H1 (cell line): ENCODE measurements around the gene PVR. TPM values are rescaled to one million over a fixed set of nuclear protein-coding genes. Genes with fewer than 3 reads are reported as not detected.
"Not testable (repeated sequence)": the region's sequence is repeated elsewhere in the genome, so short reads cannot be mapped to it uniquely, and the experiment has no call there.

ENCODE experiments used
- CTCF ChIA-PET: fragments of 300-600 bp; sonication (Branson Sonifier 250); formaldehyde crosslinking; loops from one replicate; lab custom pipeline; 2021; ENCODE audit not compliant: partially characterized antibody; lab: Charles Lee
- POLR2A ChIA-PET: fragments of 300-600 bp; sonication (Branson Sonifier 250); formaldehyde crosslinking; loops from one replicate; lab custom pipeline; 2021; ENCODE audit warnings: inconsistent platforms; ENCODE audit not compliant: partially characterized antibody; lab: Charles Lee
- DNase-seq, 2 experiments: peaks; one replicate each; pipeline versions ENCODE4 v3.0.0 to v3.0.0-alpha.2; 2010 to 2022; ENCODE audit warnings: low spot score in 2 of 2, low read depth in 1 of 2, mixed read lengths in 1 of 2
- FAIRE-seq: peaks from 2 replicates; lab custom pipeline; 2011; peaks lifted over from hg19 to GRCh38; lab: Jason Lieb, UNC
- H2AFZ ChIP-seq: 2 replicates; pipeline ENCODE4 v1.8.1; 2012; ENCODE audit warnings: low read length, inconsistent platforms
- H2AK5ac ChIP-seq: 2 replicates; pipeline ENCODE4 v1.6.1; 2013; ENCODE audit warnings: low read depth, low read length
- H2BK120ac ChIP-seq: replicated peaks from 2 replicates; pipeline ENCODE3; 2013; ENCODE audit warnings: low read depth, low read length, inconsistent platforms
- H2BK12ac ChIP-seq: 2 replicates; pipeline ENCODE4 v1.6.1; 2013; ENCODE audit warnings: low read depth, low read length
- H2BK15ac ChIP-seq: 2 replicates; pipeline ENCODE4 v1.6.1; 2013; ENCODE audit warnings: low read length
- H2BK20ac ChIP-seq: 2 replicates; pipeline ENCODE4 v1.6.1; 2013; ENCODE audit warnings: low read length
- H2BK5ac ChIP-seq: 2 replicates; pipeline ENCODE4 v1.6.1; 2013; ENCODE audit warnings: low read depth, low read length
- H3K14ac ChIP-seq: 2 replicates; pipeline ENCODE4 v1.6.1; 2013; ENCODE audit warnings: inconsistent platforms; ENCODE audit not compliant: insufficient read length
- H3K18ac ChIP-seq: 2 replicates; pipeline ENCODE4 v1.6.1; 2013; ENCODE audit warnings: low read length; ENCODE audit errors: extremely low read depth
- H3K23ac ChIP-seq: 2 replicates; pipeline ENCODE4 v1.6.1; 2013; ENCODE audit warnings: inconsistent platforms; ENCODE audit not compliant: insufficient read length
- H3K23me2 ChIP-seq: 2 replicates; pipeline ENCODE4 v1.6.1; 2013; ENCODE audit warnings: low read depth, low read length
- H3K27ac ChIP-seq: 2 replicates; pipeline ENCODE4 v1.6.1; 2011; ENCODE audit warnings: low read depth, low read length, inconsistent platforms
- H3K27me3 ChIP-seq, 4 experiments: replicated peaks in 1 of 4; 1 replicate in 1 of 4; 2 replicates in 3 of 4; pipeline versions ENCODE4 v1.6.1 to v1.8.1; 2011 to 2013; ENCODE audit warnings: low read length in 3 of 4, mild to moderate bottlenecking in 3 of 4, inconsistent platforms in 2 of 4, mixed read lengths in 2 of 4, moderate library complexity in 1 of 4; ENCODE audit not compliant: control insufficient read depth in 3 of 4, insufficient read depth in 3 of 4; ENCODE audit errors: extremely low read depth in 1 of 4
- H3K36me3 ChIP-seq, 4 experiments: 2 replicates each; pipeline versions ENCODE4 v1.6.1 to v1.8.1; 2011 to 2013; ENCODE audit warnings: mild to moderate bottlenecking in 4 of 4, low read length in 3 of 4, moderate library complexity in 2 of 4, control low read depth in 1 of 4, inconsistent platforms in 1 of 4; ENCODE audit not compliant: insufficient read depth in 4 of 4, control insufficient read depth in 2 of 4
- H3K4ac ChIP-seq: replicated peaks from 2 replicates; pipeline ENCODE3; 2013; ENCODE audit warnings: low read length, low read depth, mixed read lengths, inconsistent platforms; ENCODE audit not compliant: insufficient read length
- H3K4me1 ChIP-seq, 4 experiments: replicated peaks in 1 of 4; 1 replicate in 1 of 4; 2 replicates in 3 of 4; pipeline versions ENCODE4 v1.6.1 to v1.8.1; 2011 to 2013; ENCODE audit warnings: low read length in 3 of 4, inconsistent platforms in 2 of 4, mixed read lengths in 1 of 4; ENCODE audit not compliant: insufficient read depth in 4 of 4, control insufficient read depth in 3 of 4
- H3K4me2 ChIP-seq, 2 experiments: 2 replicates each; pipeline versions ENCODE4 v1.6.1 to v1.8.1; 2011 to 2013; ENCODE audit warnings: low read depth in 2 of 2, low read length in 2 of 2, control low read depth in 1 of 2, inconsistent platforms in 1 of 2, mild to moderate bottlenecking in 1 of 2; ENCODE audit not compliant: insufficient read depth in 1 of 2
- H3K4me3 ChIP-seq, 4 experiments: fragments of 200-600, 300-600 bp in 1 of 4; sonication (generic), shearing (Covaris generic), sonication (Bioruptor Twin) in 1 of 4; 2 replicates each; pipeline versions ENCODE4 v1.5.1 to v1.8.1; 2011 to 2016; ENCODE audit warnings: low read length in 4 of 4, low read depth in 3 of 4, control low read depth in 2 of 4, inconsistent platforms in 2 of 4, mild to moderate bottlenecking in 2 of 4, mixed read lengths in 1 of 4, moderate library complexity in 1 of 4; ENCODE audit not compliant: insufficient read depth in 2 of 4; ENCODE audit errors: extremely low read depth in 1 of 4
- H3K56ac ChIP-seq: replicated peaks from 2 replicates; pipeline ENCODE3; 2013; ENCODE audit warnings: low read depth, mild to moderate bottlenecking, mixed read lengths, low read length, inconsistent platforms; ENCODE audit not compliant: insufficient read length
- H3K79me1 ChIP-seq: 2 replicates; pipeline ENCODE4 v1.6.1; 2013; ENCODE audit warnings: low read depth, low read length, control low read depth
- H3K79me2 ChIP-seq, 2 experiments: 2 replicates each; pipeline versions ENCODE4 v1.6.1 to v1.8.1; 2012 to 2013; ENCODE audit warnings: low read length in 2 of 2, mild to moderate bottlenecking in 2 of 2, inconsistent platforms in 1 of 2; ENCODE audit not compliant: insufficient read depth in 2 of 2, control insufficient read depth in 1 of 2
- H3K9ac ChIP-seq, 4 experiments: replicated peaks in 1 of 4; 1 replicate in 1 of 4; 2 replicates in 3 of 4; pipeline versions ENCODE4 v1.6.1 to v1.8.1; 2011 to 2013; ENCODE audit warnings: low read depth in 3 of 4, low read length in 3 of 4, control low read depth in 2 of 4, mild to moderate bottlenecking in 2 of 4, moderate library complexity in 2 of 4, inconsistent platforms in 1 of 4; ENCODE audit errors: extremely low read depth in 1 of 4
- H3K9me3 ChIP-seq, 2 experiments: 2 replicates each; pipeline versions ENCODE4 v1.6.1 to v1.8.1; 2012 to 2013; ENCODE audit warnings: mild to moderate bottlenecking in 2 of 2, moderate library complexity in 2 of 2, control low read depth in 1 of 2, inconsistent platforms in 1 of 2, low read depth in 1 of 2, low read length in 1 of 2, mixed read lengths in 1 of 2; ENCODE audit not compliant: insufficient read depth in 2 of 2
- H4K20me1 ChIP-seq, 2 experiments: replicated peaks in 1 of 2; 2 replicates each; pipeline versions ENCODE3 to v1.8.1; 2011 to 2013; ENCODE audit warnings: inconsistent platforms in 2 of 2, low read length in 2 of 2, mild to moderate bottlenecking in 1 of 2; ENCODE audit not compliant: insufficient read depth in 2 of 2, control insufficient read depth in 1 of 2
- H4K5ac ChIP-seq: 2 replicates; pipeline ENCODE4 v1.6.1; 2013; ENCODE audit warnings: low read length, low read depth, mixed read lengths, inconsistent platforms; ENCODE audit not compliant: insufficient read length
- H4K8ac ChIP-seq: 2 replicates; pipeline ENCODE4 v1.8.0; 2013; ENCODE audit warnings: mild to moderate bottlenecking, moderate library complexity, low read length, inconsistent platforms; ENCODE audit not compliant: insufficient read depth; ENCODE audit errors: extremely low read depth
- H4K91ac ChIP-seq: replicated peaks from 2 replicates; pipeline ENCODE3; 2013; ENCODE audit warnings: low read length, mixed read lengths, inconsistent platforms; ENCODE audit not compliant: insufficient read length
- WGBS, 2 experiments: shearing (Covaris generic) in 1 of 2; methylation state at CpG; one replicate each; pipeline versions ENCODE4 v1.1.6 to v1.1.7; 2013 to 2015; ENCODE audit warnings: low lambda C conversion rate in 2 of 2, mixed read lengths in 2 of 2, inconsistent platforms in 1 of 2, low coverage in 1 of 2, missing lambda C conversion rate in 1 of 2; ENCODE audit not compliant: insufficient replicate concordance in 2 of 2, insufficient coverage in 1 of 2, insufficient read length in 1 of 2; ENCODE audit errors: extremely low coverage in 1 of 2, missing lambda C conversion rate in 1 of 2; 5-methylcytosine and 5-hydroxymethylcytosine counted together
- polyA plus RNA-seq, 7 experiments: library from polyadenylated mRNA; depleted of rRNA in 3 of 7; stranded (reverse) in 5 of 7; unstranded in 2 of 7; fragments of >200 nt in 5 of 7; fragments of 200-250 nt in 2 of 7; gene quantifications; 1 replicate in 5 of 7; 2 replicates in 1 of 7; 4 replicates in 1 of 7; pipeline versions ENCODE4 v1.2.1 to v1.2.3, GENCODE V29; 2011 to 2013; ENCODE audit warnings: missing spikeins in 2 of 7, mixed read lengths in 2 of 7
- total RNA-seq: library from RNA; stranded (reverse); fragmentation: NEBNext Ultra II Directional; extraction: Animal tissue kit (Norgen Biotek cat#: 25700); gene quantifications from 2 replicates; pipeline ENCODE4 v1.2.1, GENCODE V29; 2021

The PVR gene
- total and polyA plus RNA-seq, 2 of the 8 experiments (the other 6 are each of a cell fraction or from before 2014, with no cell fraction given), result 13.3 to 14.8 TPM

GRCh38 chr19:44625637-44626036 is 18.1 kb upstream of the PVR start:
- H3K23ac ChIP-seq, H3K18ac ChIP-seq, H3K9ac ChIP-seq, H2AFZ ChIP-seq, DNase-seq, H2AK5ac ChIP-seq, H3K4ac ChIP-seq, H3K27me3 ChIP-seq, H3K23me2 ChIP-seq, H3K79me2 ChIP-seq, H3K79me1 ChIP-seq, H3K27ac ChIP-seq, H3K14ac ChIP-seq, H2BK5ac ChIP-seq, H3K9me3 ChIP-seq, H4K91ac ChIP-seq, POLR2A ChIA-PET, FAIRE-seq, H2BK20ac ChIP-seq, H3K36me3 ChIP-seq, H3K4me3 ChIP-seq, H4K5ac ChIP-seq, H2BK12ac ChIP-seq, H4K8ac ChIP-seq, H3K4me2 ChIP-seq, H2BK15ac ChIP-seq, H4K20me1 ChIP-seq, H3K56ac ChIP-seq, H3K4me1 ChIP-seq, H2BK120ac ChIP-seq: not testable (repeated sequence)
- WGBS, 2 experiments, result 87% methylated on average over 4 of the region's 4 CpGs; no CpG with 5 or more reads in 1 of the 2 experiments
- CTCF ChIA-PET, result interaction anchor here (1.1 to 5.4 kb wide), 8 partner anchors 8 to 64 kb away, joined by 3 to 29 read pairs (median 6); no protein-coding TSS in a partner anchor
